Smooth muscle cell of the brain vasculature (primary cell): ENCODE data around the gene ZNF487.
"Not testable (repeated sequence)": the region's sequence is repeated elsewhere in the genome, so short reads cannot be mapped to it uniquely, and the experiment has no call there.

ENCODE experiments used
- DNase-seq: peaks from one replicate; pipeline ENCODE4 v3.0.0-alpha.2; 2012; ENCODE audit warnings: low read depth, low spot score

ZNF487 gene

GRCh38 chr10:43437141-43437870 lies 395 bp downstream of the ZNF487 start:
- DNase-seq: no peak

- no peak for DNase-seq
Measured at GRCh38 chr10:43440463-43441134, 3.7 kb downstream of the ZNF487 start.

- DNase-seq: no peak
Measured at GRCh38 chr10:43444323-43444722, 7.4 kb downstream of the ZNF487 start.

GRCh38 chr10:43444897-43445466 lies 8.1 kb downstream of the ZNF487 start:
- no peak for DNase-seq

- not testable (repeated sequence) for DNase-seq
Measured at GRCh38 chr10:43446219-43447017, 9.5 kb downstream of the ZNF487 start.

- DNase-seq: no peak
Measured at GRCh38 chr10:43448742-43449141, 11.8 kb downstream of the ZNF487 start.

GRCh38 chr10:43452356-43452914 lies 15.5 kb downstream of the ZNF487 start:
- DNase-seq: no peak

GRCh38 chr10:43453266-43453831 lies 16.4 kb downstream of the ZNF487 start:
- DNase-seq: no peak

- not testable (repeated sequence) for DNase-seq
Measured at GRCh38 chr10:43454025-43454424, 17.1 kb downstream of the ZNF487 start.

- not testable (repeated sequence) for DNase-seq
Measured at GRCh38 chr10:43456561-43456960, 19.6 kb downstream of the ZNF487 start.

- DNase-seq: no peak
Measured at GRCh38 chr10:43458227-43458626, 21.3 kb downstream of the ZNF487 start.

GRCh38 chr10:43461950-43462349 lies 25.0 kb downstream of the ZNF487 start:
- peak; percentile 70 for DNase-seq

GRCh38 chr10:43465086-43465735 lies 28.3 kb downstream of the ZNF487 start:
- DNase-seq: not testable (repeated sequence)

GRCh38 chr10:43465736-43466120 lies 28.8 kb downstream of the ZNF487 start:
- not testable (repeated sequence) for DNase-seq

GRCh38 chr10:43471146-43471545 lies 34.2 kb downstream of the ZNF487 start:
- DNase-seq: no peak

- DNase-seq: no peak
Measured at GRCh38 chr10:43471935-43472720, 35.2 kb downstream of the ZNF487 start.

- no peak for DNase-seq
Measured at GRCh38 chr10:43479275-43479674, 42.4 kb downstream of the ZNF487 start.

- no peak for DNase-seq
Measured at GRCh38 chr10:43482319-43483078, 45.6 kb downstream of the ZNF487 start.

- no peak for DNase-seq
Measured at GRCh38 chr10:43491855-43492254, 54.9 kb downstream of the ZNF487 start.
